Fibroblast of skin of scalp (primary cell): ENCODE data around the gene HYPK.
A peak's percentile ranks its signal among the peaks of the same experiment; 100 is the strongest.
"Not testable (repeated sequence)": the region's sequence is repeated elsewhere in the genome, so short reads cannot be mapped to it uniquely, and the experiment has no call there.

Experiments
- DNase-seq: peaks from one replicate; pipeline ENCODE4 v3.0.0-alpha.2; 2013

HYPK gene

DNA sequence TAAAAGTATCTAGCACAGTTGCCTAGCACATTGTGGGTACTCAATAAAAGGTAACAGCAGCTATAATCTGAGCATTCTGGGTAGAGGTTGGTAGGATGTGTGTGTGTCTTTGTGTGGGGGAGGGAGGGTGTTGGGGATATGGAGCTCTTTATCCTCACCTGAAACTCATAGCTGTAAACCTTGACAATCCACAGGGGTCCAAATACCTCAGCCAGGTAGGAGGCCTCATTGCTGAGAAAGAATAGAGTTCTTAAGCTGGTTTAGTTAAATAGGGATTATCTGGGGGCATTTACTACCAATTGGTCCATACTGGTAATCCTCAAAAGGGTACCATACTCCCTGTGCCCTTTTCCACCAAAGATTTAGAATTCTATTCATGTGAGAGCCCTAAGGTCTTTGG lies 4.4 kb upstream of the HYPK start:
- DNase-seq, result no peak

DNA sequence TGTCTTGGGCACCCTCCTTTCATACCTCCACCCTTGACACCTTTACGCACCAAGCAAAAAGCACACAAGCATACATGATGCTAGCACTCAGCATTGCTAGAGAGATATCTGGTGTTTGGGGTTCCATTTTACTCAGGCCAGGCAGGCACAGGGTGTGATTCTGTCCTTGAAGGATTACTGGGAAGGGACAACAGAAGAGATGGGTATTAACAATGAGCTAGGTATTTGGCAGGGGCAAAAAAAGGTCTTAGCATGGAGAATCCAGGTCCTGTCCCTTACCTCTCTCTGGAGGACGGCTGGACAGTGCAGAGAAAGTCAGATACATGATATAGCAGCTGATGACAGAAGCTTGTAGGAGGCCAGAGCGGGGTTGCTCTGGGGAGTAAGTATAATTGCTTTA lies 3.8 kb upstream of the HYPK start:
- DNase-seq, result no peak

DNA sequence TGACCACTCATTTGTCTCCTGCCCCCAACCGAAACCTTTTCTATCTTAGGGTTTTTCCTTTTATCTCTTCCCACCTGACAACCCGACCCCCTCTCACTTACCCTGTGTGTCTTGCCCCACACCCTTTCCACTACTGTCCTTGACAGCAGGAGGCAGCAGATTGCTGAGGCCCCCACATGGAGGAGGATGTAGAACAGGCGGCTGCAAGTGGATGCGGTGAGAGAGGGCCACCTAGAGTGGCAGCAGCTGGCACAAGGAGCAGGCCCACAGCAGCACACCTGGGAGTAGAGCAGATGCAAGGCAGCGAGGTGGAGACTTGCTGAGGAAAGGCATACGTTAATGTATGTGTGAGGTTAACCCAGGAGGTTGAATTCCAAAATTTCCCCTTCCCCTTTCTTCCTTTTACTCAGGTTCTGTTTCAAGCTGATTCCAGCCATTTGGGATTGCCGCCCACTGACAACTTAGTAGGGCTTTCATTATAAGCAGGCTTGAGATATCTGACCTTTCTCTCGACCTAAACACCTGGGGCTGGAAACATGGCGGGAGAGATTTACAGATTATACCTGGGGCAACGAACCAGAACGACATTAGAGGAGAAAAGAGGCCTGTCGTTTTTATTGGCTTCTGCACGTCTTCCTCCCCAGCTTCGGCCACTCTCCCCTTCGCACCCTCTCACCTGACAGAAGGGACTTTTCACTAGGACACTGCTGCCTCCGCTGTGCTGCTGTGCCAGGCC lies 1.0 kb upstream of the HYPK start:
- no peak for DNase-seq

DNA sequence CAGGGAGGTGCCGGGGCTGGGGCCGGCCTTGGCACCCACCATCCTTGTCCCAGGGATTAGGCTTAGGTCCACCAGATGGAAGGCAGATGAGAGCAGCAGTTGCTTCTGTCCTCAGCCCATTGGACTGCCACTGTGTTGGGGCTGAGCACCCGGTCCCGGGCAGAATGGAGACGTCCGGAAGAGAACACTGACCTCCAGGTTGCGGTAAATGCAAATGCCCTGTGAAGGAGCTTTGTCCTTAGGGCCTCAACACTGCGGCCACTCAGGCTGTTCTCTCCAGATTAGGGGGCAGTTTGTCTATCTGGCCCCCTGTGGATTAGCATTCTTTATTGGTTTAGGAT lies 484 bp upstream of the HYPK start, which contains the start of gene SERINC4:
TSS of gene SERINC4 (minus strand) at position 276 of the 341 bp plus-strand sequence. CDS start at position 42, 234 bp downstream.
- DNase-seq, result no peak

DNA sequence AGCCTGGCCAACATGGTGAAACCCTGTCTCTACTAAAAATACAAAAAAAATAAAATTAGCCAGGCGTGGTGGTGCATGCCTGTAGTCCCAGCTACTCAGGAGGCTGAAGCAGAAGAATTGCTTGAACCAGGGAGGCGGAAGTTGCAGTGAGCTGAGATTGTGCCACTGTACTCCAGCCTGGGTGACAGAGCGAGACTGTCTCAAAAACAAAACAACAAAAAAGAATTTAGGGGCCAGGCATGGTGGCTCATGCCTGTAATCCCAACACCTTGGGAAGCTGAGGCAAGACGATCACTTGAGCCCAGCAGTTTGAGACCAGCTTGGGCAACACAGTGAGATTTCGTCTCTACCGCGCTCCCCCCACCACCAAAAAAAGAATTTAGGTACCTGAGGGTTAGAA lies 2.3 kb downstream of the HYPK start:
- not testable (repeated sequence) for DNase-seq

DNA sequence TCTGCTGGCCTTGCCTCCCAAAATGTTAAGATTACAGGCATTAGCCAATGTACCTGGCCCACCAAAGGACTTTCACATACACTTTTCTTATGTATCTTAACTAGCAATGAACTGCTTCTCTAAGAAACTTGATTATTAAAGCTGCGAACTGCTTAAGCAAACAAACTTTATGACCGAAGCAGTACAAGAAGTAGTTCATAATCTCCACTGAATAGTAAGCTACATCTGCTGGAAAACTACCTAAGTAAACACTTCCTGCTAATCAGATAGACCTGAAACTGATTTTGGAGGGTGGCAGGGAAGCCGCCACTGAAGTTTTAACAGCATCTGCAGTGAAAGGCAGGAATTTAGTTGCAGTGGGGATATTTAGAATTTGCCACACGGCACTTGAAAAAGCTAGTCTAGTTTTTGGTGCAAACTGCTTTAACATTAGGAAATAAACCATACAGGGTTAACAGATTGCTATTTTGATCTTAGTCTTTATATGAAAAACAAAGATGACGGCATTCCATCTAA lies 8.1 kb downstream of the HYPK start:
- no peak for DNase-seq

DNA sequence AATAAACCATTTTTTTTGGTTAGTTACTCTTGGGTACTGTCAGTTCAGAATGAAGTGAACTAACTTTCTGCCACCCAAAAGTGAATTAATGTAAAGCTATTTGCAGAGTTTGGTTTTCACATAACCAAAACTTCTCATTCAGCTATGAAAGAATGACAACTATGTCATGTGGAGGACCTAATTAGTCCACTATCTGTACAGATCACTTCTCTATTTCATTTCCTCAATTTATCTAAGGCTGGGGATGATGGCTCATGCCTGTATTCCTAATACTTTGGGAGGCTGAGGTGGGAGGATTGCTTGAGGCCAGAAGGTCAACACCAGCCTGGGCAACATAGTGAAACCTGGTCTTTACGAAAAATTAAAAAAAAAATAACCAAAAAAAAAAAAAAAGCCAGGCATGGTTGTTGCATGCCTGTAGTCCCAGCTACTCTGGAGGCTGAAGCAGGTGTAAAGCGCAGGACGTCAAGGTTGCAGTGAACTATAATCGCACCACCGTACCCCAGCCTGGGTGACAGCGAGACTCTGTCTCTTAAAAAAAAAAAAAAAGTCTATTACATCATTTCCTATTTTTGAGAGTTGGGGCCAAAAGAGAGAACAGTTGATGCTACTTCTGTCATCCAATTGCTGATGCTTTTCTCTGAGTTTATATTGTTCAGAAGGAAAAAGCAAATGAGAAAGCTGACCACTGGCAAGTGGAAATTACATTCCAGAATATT lies 8.7 kb downstream of the HYPK start:
- no peak for DNase-seq

DNA sequence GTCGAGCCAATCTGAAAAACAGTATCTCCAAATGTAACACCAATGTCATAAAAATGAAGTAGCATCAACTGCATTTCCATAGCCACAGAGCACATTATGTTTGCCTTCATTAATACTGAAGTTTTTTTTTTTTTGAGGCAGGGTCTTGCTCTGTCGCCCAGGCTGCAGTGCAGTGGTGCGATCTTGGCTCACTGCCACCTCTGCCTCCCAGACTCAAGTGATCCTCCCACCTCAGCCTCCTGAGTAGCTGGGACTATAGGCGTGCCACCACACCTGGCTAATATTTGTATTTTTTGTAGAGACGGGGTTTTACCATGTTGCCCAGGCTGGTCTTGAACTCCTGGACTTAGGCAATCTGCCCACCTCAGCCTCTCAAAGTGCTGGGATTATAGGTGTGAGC lies 14.7 kb downstream of the HYPK start:
- DNase-seq, result not testable (repeated sequence)

DNA sequence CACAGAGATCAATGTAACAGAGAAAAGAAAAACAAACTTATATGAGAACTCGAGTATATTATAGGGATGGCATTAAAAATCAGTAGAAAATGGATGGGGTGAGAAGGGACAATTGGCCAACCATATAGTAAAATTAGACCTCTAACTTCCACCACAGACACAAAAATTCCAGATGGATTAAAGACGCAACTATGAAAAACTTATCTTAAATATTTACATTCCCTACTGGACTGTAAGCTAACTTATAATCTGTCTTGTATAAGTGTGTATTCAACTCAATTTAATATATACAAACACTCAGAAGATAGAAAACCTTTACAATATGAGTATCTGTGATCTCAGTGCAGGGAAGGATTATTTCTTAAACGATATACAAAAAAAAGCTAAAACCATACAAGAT lies 21.1 kb downstream of the HYPK start:
- no peak for DNase-seq

DNA sequence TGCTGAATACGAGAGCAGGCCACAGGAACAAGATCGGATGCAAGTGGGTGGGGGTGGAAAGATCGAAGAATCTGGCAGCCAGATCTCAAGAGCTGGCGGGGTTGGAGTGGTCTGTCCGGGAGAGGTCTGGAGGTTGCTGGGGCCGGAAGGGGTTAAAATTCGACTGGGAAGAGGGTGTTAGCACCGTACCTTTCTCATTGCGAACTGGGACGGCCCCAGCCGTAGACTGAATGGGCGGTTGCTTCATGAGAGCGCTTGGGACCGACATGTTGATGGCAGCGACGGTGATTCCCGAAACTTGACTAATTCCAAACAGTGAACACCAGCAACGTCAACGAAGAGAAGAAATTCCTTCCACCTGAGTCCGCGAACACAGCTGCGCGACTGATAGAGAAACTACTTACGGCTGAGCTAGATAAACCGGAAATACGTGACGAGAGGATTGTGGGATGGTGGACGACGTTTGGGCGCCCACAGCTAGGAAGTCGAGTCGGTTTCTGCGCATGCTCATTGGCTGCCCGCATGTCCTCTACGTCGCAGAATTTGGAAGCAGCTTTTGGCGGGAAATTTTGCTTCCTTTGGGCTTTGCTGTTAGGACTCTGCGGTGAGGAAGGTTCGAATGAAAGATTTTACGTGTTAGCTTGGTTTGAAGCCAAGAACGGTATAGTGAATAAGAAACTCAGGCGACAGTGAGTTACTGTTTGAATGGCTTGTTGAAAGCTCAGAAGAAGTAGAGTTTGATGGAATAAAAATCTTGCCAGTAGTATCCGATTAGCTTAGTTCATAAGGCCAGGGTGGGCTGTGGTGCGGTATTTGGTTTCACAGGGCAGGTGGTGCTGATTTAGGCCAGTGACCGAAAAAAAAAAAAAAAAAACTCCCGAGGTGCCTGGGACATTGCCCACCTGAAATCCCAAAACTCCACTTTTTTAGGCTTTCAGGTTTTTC lies 24.2 kb downstream of the HYPK start, which contains the start of gene MFAP1:
TSS of gene MFAP1 (minus strand) at position 389 of the 945 bp plus-strand sequence. CDS start at position 268, 121 bp downstream.
- peak; percentile 97 for DNase-seq

DNA sequence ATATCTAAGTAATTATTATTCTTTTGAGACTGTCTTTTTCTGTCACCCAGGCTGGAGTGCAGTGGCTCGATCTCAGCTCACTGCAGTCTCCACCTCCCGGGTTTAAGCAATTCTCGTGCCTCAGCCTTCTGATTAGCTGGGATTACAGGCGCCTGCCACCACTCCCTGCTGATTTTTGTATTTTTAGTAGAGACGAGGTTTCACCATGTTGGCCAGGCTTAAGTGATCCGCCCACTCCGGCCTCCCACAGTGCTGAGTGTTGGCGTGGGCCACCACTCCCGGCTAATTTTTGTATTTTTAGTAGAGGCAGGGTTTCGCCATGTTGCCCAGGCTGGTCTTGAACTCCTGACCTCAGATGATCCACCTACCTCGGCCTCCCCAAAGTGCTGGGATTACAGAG lies 24.9 kb downstream of the HYPK start:
- DNase-seq, result not testable (repeated sequence)

DNA sequence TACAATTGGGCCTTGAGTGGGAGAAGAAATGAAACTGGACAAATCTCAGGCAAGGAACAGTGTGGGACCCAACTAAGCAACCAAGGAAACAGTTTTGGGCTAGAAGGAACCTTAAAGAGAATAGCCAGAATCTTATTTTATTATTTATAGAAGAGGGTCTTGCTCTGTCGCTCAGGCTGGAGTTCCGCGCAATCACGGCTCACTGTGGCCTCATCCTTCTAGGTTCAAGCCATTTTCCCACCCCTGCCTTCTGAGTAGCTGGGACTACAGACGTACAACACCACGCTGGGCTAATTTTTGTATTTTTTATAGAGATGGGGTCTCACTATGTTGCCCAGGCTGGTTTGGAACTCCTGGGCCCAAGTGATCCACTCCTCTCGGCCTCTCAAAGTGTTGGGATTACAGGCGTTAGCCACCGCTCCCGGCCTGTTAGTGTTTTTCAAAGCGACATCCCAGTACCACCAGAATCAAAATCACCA lies 25.7 kb downstream of the HYPK start:
- DNase-seq, result no peak

DNA sequence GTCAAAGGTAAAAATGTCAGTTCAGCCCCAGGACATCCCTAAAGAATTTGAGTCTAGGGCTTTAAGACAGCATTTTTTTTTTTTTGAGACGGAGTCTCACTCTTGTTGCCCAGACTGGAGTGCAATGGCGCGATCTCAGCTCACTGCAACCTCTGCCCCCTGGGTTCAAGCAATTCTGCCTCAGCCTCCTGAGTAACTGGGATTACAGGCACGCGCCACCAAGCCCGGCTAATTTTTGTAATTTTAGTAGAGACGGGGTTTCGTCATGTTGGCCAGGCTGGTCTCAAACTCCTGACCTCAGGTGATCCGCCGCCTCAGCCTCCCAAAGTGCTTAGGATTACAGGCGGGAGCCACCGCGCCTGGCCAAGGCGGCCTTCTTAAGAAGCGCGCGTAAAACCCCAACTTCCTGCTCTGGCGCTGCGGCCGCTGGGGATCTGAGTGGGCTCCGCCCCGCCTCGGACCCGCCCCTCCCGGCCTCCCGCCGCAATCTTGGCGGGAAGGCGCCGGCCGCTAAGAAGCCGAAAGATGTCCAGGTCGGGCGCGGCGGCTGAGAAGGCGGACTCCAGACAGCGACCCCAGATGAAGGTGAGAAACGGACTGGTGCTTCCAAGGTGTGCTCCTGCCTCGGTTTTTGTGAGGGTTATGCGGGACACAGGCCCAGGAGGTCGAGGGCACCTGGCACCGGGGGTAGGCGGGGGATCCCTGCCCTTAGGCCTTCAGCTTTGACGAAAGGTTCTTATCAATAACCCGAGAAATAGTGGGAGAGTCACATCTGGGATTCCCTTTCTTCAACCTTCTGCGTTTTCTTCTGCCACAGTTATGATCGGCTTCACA lies 26.3 kb downstream of the HYPK start, which contains the start of gene WDR76:
TSS of gene WDR76 (plus strand) at position 495 of the 834 bp plus-strand sequence. CDS start at position 526, 31 bp downstream.
- peak; percentile 80 for DNase-seq

DNA sequence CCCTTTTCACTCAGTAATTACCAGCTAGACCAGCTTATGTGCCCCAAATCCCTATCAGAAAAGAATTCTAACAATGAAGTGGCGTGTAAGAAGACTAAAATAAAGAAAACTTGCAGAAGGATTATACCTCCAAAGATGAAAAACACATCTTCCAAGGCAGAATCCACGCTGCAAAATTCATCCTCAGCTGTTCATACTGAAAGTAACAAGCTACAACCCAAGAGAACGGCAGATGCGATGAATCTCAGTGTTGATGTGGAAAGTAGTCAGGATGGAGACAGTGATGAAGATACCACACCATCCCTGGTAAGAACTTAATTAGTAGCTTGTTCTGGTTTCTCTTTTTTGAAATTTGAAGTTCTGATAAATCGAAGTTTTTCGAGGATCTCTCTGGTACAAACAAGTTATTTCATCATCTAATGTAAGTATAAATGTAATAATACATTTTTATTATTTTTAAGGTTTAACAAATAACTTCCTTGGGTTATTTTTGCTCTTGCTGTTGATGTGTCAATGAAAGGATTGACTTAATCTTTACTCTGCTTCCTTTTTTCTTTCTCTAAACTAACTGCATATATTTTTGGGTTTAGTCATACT lies 27.8 kb downstream of the HYPK start:
- DNase-seq, result peak; percentile 17

DNA sequence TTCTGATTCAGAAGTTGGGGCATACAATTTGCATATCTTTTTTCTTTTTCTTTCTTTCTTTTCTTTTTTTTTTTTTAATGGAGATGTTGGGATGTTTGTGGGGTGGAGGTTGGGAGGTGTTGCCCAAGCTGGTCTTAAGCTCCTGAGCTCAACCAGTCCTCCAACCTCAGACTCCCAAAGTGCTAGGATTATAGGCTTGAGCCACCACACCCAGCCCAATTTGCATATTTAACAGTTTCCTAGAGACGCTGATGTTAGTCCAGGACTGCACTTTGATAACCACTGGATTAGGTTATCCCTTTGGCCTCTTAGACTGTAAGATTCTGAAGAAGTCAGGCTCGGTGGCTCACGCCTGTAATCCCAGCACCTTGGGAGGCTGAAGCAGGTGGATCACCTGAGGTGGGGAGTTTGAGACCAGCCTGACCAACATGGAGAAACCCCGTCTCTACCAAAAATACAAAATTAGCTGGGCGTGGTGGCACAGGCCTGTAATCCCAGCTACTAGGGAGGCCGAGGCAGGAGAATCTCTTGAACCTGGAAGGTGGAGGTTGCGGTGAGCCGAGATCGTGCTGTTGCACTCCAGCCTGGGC lies 29.6 kb downstream of the HYPK start:
- not testable (repeated sequence) for DNase-seq

DNA sequence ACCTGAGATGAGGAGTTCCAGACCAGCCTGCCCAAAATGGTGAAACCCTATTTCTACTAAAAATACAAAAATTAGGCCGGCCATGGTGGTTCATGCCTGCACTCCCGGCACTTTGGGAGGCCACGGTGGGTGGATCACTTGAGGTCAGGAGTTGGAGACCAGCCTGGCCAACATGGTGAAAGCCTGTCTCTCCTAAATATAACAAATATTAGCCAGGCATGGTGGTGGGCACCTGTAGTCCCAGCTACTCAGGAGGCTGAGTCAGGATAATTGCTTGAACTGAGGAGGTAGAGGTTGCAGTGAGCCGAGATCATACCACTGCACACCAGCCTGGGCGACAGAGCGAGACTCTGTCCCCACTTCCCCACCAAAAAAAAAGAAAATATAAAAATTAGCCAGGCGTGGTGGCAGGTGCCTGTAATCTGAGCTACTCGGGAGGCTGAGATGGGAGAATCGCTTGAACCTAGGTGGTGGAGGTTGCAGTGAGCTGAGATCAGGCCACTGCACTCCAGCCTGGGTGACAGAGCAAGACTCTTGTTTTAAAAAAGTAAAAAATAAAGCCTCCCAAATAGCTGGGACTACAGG lies 30.4 kb downstream of the HYPK start:
- not testable (repeated sequence) for DNase-seq

DNA sequence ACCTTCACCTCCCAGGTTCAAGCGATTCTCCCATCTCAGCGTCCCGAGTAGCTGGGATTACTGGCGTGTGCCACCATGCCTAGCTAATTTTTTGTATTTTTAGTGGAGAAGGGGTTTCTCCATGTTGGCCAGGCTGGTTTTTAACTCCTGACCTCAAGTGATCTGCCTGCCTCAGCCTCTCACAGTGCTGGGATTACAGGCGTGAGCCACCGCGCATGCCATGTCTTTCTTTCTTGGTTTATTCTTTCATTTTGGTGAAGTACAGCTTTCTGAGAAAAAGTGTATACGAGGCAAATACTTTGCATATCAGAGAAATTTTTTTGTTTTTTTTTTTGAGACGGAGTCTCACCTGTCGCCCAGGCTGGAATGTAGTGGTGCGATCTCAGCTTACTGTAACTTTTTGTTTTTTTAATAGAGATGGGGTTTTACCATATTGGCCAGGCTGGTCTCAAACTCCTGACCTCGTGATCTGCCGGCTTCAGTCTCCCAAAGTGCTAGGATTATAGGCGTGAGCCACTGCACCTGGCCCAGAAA lies 31.2 kb downstream of the HYPK start:
- not testable (repeated sequence) for DNase-seq

DNA sequence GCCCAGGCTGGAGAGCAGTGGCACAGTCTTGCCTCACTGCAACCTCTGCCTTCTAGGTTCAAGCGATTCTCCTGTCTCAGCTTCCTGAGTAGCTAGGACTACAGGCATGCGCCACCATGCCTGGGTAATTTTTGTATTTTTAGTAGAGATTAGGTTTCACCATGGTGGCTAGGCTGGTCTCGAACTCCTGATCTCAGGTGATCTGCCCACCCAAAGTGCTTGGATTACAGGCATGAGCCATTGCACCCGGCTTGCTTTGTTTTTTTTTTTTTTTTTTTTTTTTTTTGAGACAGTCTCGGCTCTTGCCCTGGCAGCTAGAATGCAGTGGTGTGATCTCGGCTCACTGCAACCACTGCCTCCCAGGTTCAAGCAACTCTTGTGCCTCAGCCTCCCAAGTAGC lies 32.1 kb downstream of the HYPK start:
- not testable (repeated sequence) for DNase-seq

DNA sequence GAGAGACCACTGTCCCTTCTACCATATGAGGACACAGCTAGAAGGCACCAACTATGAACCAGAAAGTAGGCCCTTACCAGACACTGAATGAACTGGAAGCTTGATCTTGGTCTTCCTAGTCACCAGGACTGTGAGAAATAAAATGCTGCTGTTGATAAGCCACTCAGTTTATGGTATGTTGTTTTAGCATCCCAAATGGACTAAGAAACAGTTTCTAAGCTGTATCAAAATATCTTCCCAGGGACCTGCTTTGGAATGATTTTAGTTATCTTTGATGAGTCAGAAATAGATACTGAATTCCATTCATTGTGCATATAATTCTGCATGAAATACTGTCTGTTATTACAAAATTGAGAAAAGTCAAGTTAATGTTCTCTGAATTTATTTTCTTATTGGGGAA lies 45.0 kb downstream of the HYPK start:
- DNase-seq, result peak; percentile 17

DNA sequence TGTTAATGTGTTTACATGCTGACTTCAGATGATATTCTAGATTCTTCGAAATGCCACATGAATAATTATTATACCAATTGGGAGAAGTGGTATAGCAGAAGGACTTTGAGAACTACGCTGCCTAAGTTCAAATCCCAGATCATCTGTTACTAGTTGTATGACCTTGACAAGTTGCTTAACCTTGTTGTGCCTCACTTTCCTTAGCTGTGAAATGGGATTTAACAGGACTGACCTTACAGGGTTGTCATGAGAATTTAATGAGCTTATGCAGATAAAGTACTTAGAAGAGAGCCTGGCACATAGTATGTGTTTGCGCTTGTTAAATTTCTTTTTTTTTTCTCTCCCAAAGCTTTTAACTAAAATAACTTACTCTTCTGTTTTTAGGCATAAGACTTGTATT lies 50.9 kb downstream of the HYPK start:
- DNase-seq, result no peak
